ENCODE results near the gene COL18A1. TPM values are rescaled to one million over a fixed set of nuclear protein-coding genes. Genes with fewer than 3 reads are reported as not detected.

COL18A1 gene
- total RNA-seq, 8 experiments from 2014 or later, result 1.6 to 341 (median 7.1) TPM

DNA sequence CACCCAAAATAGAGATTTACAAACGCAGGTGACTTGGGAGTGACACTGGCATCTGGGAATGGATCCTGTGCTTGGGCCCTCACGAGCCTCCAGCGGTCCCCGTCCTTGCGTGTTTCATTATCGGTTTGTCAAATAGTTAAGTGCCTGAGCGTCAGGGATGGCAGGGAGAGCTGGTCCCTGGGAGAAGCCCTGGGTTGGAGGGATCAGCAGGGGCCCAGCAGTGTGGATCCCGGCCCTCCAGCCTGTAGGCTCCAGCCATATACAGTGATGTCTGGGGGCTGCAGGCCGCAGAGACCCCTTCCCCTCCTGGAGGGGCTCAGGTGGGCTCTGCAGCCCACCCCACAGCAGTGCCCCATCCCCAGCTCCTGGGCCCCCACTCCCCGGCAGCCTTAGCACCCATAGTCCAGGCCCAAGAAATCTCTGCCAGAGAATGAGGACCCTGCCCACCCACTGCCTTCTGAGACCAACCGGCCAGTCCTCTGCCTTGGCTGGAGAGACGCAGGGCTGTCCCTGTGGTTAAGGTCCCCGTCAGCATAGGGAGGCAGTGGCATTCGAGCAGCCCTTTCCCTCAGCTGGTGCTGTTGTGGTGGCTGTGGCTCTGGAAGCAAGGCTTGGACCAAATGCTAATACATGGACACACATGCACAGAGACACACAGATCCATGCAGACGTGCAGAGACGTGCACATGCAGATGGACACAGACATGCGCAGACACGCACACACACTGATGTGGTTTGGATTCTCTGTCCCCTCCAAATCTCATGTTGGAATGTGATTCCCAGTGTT is 139.7 kb downstream of the COL18A1 start:
- no peak for ATAC-seq (replicated peaks in 6 of 8)
- in situ Hi-C loops (cut with MboI; ENCODE audit: low pct_unique_long_range_greater_than_20kb in 2 of 9, low sequenced_read_pairs in 9 of 9, unreplicated experiment in 9 of 9), result loop anchor here in 1 of 9 experiments (10.0 kb wide), 1 partner anchor 270 kb away; no protein-coding TSS in a partner anchor
- H3K4me3 ChIP-seq, result no peak overlapping the region
- no peak overlapping the region for H3K27ac ChIP-seq
- WGBS, 10 experiments, result 92 to 100% (median 94%) methylated on average over 1 to 4 of the region's 18 CpGs; no CpG with 5 or more reads in 7 of the 10 experiments
- peaks cover 14 to 21% of the 10 kb centered on the region in 2 donors for H3K4me1 ChIP-seq (replicated peaks in 1 of 2)

GRCh38 chr21:45545236-45545570 is 140.2 kb downstream of the COL18A1 start:
- 90% methylated on average over 2 of the region's 6 CpGs; no CpG with 5 or more reads in 9 of the 10 experiments for WGBS, 10 experiments
- H3K4me1 ChIP-seq (replicated peaks in 1 of 2), result peaks cover 19 to 24% of the 10 kb centered on the region in 2 donors
- no peak overlapping the region for H3K27ac ChIP-seq
- in situ Hi-C loops (cut with MboI; ENCODE audit: low pct_unique_long_range_greater_than_20kb in 2 of 9, low sequenced_read_pairs in 9 of 9, unreplicated experiment in 9 of 9), result loop anchor here in 1 of 9 experiments (10.0 kb wide), 1 partner anchor 270 kb away; no protein-coding TSS in a partner anchor
- ATAC-seq (replicated peaks in 6 of 8), result no peak
- no peak overlapping the region for H3K4me3 ChIP-seq

GRCh38 chr21:45545691-45546531 is 140.9 kb downstream of the COL18A1 start:
- ATAC-seq (replicated peaks in 6 of 8), result no peak
- WGBS, 10 experiments, result 50 to 100% (median 86%) methylated on average over 1 to 8 of the region's 22 CpGs; no CpG with 5 or more reads in 5 of the 10 experiments
- Histone ChIP-seq H3K4me3 (no peak overlapping the region), H3K4me1 (replicated peaks in 1 of 2) (peaks cover 20 to 24% of the 10 kb centered on the region in 2 donors), H3K27ac (no peak overlapping the region)
- in situ Hi-C loops (cut with MboI; ENCODE audit: low pct_unique_long_range_greater_than_20kb in 2 of 9, low sequenced_read_pairs in 9 of 9, unreplicated experiment in 9 of 9), result loop anchor here in 1 of 9 experiments (10.0 kb wide), 1 partner anchor 269 kb away; no protein-coding TSS in a partner anchor

GRCh38 chr21:45546636-45547544 is 141.9 kb downstream of the COL18A1 start:
- H3K27ac ChIP-seq, result no peak overlapping the region
- 67 to 97% (median 82%) methylated on average over 5 to 16 of the region's 16 CpGs for WGBS, 10 experiments
- ATAC-seq (replicated peaks in 6 of 8), result no peak
- H3K4me1 ChIP-seq (replicated peaks in 1 of 2), result peaks cover 15 to 17% of the 10 kb centered on the region in 2 donors
- in situ Hi-C loops (cut with MboI; ENCODE audit: low pct_unique_long_range_greater_than_20kb in 2 of 9, low sequenced_read_pairs in 9 of 9, unreplicated experiment in 9 of 9), result loop anchor here in 1 of 9 experiments (10.0 kb wide), 1 partner anchor 268 kb away; no protein-coding TSS in a partner anchor
- H3K4me3 ChIP-seq, result no peak overlapping the region

DNA sequence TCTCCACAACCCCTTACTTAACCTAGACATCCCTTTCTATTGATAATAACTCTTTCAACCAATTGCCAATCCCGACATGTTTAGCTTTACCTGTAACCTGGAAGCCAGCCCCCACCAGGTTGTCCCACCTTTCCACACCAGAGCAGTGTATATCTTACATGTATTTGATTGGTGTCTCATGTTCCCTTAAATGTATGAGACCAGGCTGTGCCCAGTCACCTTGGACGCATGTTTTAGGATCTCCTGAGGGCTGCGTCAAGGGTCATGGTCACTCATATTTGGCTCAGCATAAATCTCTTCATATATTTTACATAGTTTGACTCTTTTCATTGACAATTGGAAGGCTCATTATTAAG is 142.6 kb downstream of the COL18A1 start:
- in situ Hi-C loops (cut with MboI; ENCODE audit: low pct_unique_long_range_greater_than_20kb in 2 of 9, low sequenced_read_pairs in 9 of 9, unreplicated experiment in 9 of 9), result loop anchor here in 1 of 9 experiments (10.0 kb wide), 1 partner anchor 267 kb away; no protein-coding TSS in a partner anchor
- no peak for ATAC-seq (replicated peaks in 6 of 8)
- H3K4me1 ChIP-seq (replicated peaks in 1 of 2), result peaks cover 15 to 16% of the 10 kb centered on the region in 2 donors
- 74 to 100% (median 100%) methylated on average over 1 to 3 of the region's 3 CpGs; no CpG with 5 or more reads in 3 of the 10 experiments for whole genome bisulfite sequencing, 10 experiments
- no peak overlapping the region for H3K4me3 ChIP-seq
- H3K27ac ChIP-seq, result no peak overlapping the region

DNA sequence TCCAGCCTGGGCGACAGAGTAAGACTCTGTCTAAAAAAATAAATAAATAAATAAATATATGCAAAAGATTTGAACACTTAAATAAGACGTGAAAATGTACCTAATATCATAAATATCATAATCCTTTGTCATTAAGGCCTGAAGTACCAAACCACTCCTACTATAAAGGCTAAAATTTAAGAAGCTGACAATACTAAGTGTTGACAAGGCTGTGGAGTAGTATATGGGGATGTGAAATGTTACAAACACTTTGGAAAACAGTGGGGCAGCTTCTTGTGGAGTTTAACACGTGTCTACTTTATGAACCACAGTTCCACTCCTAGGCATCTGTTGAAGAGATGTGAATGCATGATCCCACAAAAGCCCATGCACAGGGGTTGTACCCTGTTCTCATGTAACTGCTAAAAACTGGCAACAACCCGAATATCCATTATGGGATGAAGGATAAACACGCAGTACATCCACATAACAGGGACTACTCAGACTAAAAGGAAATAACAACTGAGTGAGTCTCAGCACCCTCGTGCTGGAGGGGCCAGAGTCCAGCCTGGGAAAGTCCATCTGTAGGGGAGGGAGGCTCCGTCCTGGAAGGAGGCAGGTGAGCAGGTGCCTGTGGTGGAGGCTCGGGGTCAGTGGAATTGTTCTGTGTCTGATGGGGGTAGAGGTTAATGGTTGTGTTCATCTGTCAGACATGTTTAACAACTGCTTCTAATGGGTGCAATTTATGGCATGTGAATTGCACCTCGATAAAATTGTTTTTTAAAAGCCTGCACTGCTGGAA is 143.9 kb downstream of the COL18A1 start:
- WGBS, 10 experiments, result 53 to 100% (median 79%) methylated on average over 2 to 7 of the region's 9 CpGs; no CpG with 5 or more reads in 3 of the 10 experiments
- in situ Hi-C loops (cut with MboI; ENCODE audit: low pct_unique_long_range_greater_than_20kb in 2 of 9, low sequenced_read_pairs in 9 of 9, unreplicated experiment in 9 of 9), result loop anchor here in 1 of 9 experiments (10.0 kb wide), 1 partner anchor 266 kb away; no protein-coding TSS in a partner anchor
- no peak overlapping the region for H3K27ac ChIP-seq
- H3K4me3 ChIP-seq, result no peak overlapping the region
- ATAC-seq (replicated peaks in 6 of 8), result peak in 4 of 8 experiments; percentile 14 to 44 (median 38)
- peaks cover 8 to 9% of the 10 kb centered on the region in 2 donors for H3K4me1 ChIP-seq (replicated peaks in 1 of 2)

GRCh38 chr21:45549626-45550463 is 144.9 kb downstream of the COL18A1 start:
- H3K4me1 ChIP-seq (replicated peaks in 1 of 2), result peaks cover 9 to 12% of the 10 kb centered on the region in 2 donors
- WGBS, 10 experiments, result 36 to 88% (median 69%) methylated on average over 1 to 3 of the region's 15 CpGs; no CpG with 5 or more reads in 4 of the 10 experiments
- in situ Hi-C loops (cut with MboI; ENCODE audit: low pct_unique_long_range_greater_than_20kb in 2 of 9, low sequenced_read_pairs in 9 of 9, unreplicated experiment in 9 of 9), result loop anchor here (10.0 to 25.0 kb wide), 3 partner anchors 262 to 287 kb away; no protein-coding TSS in a partner anchor
- no peak overlapping the region for H3K4me3 ChIP-seq
- no peak for ATAC-seq (replicated peaks in 6 of 8)
- H3K27ac ChIP-seq, result no peak overlapping the region

- WGBS, 10 experiments, result 0 to 89% (median 48%) methylated on average over 1 to 9 of the region's 17 CpGs; no CpG with 5 or more reads in 1 of the 10 experiments
- in situ Hi-C loops (cut with MboI; ENCODE audit: low pct_unique_long_range_greater_than_20kb in 2 of 9, low sequenced_read_pairs in 9 of 9, unreplicated experiment in 9 of 9), result loop anchor here in 8 of 9 experiments (25.0 kb wide), 2 partner anchors 262 to 287 kb away; no protein-coding TSS in a partner anchor
- ATAC-seq (replicated peaks in 6 of 8), result peak in 3 of 8 experiments; percentile 6 to 14 (median 10)
- Histone ChIP-seq H3K4me3 (no peak overlapping the region), H3K4me1 (replicated peaks in 1 of 2) (peaks cover 9 to 12% of the 10 kb centered on the region in 2 donors), H3K27ac (no peak overlapping the region)
Observed at GRCh38 chr21:45550522-45551210, 145.7 kb downstream of the COL18A1 start.

DNA sequence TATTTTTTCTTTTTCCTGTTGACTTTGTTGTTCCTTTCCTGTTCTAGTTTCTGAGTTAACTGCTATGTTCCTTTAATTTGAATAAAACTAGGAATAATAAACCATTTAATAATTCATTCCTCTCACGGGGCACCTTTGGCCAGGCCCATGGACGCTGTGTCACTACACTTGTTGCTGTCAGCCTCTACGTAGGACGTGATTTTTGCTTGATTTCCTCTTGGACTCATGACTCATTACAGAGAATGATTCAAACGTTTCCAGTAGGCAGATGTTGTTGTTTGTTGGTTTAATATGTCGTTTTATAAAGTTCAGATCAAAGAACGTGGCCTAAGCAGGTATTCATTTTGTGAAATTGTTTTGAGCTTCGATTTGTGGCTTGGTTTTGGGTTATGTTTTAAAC is 146.4 kb downstream of the COL18A1 start:
- Histone ChIP-seq H3K27ac (no peak overlapping the region), H3K4me3 (no peak overlapping the region), H3K4me1 (replicated peaks in 1 of 2) (peaks cover 11 to 14% of the 10 kb centered on the region in 2 donors)
- in situ Hi-C loops (cut with MboI; ENCODE audit: low pct_unique_long_range_greater_than_20kb in 2 of 9, low sequenced_read_pairs in 9 of 9, unreplicated experiment in 9 of 9), result loop anchor here in 8 of 9 experiments (25.0 kb wide), 2 partner anchors 261 to 286 kb away; no protein-coding TSS in a partner anchor
- 0 to 92% (median 74%) methylated on average over 2 to 8 of the region's 8 CpGs for WGBS, 10 experiments
- peak in 3 of 8 experiments; percentile 27 to 48 (median 31) for ATAC-seq (replicated peaks in 6 of 8)
